ENCODE data around the gene CYP3A4.
"Not testable (repeated sequence)": the region's sequence is repeated elsewhere in the genome, so short reads cannot be mapped to it uniquely, and the experiment has no call there.

CYP3A4 gene

GRCh38 chr7:99748846-99749579 is 35.0 kb downstream of the CYP3A4 start:
- H3K4me1 ChIP-seq = no peaks in the 10 kb centered on the region
- H3K36me3 ChIP-seq = no peaks in the 10 kb centered on the region
- peaks cover 2% of the 10 kb centered on the region; the same call in 1 of the 2 replicates for H3K27me3 ChIP-seq
- DNase-seq = no peak
- TF ChIP-seq CTCF (IDR thresholded peaks at IDR 0.05; ENCODE audit: low read depth, low read length) = no peak
- no peaks in the 10 kb centered on the region for H3K9me3 ChIP-seq
- H3K4me3 ChIP-seq (ENCODE audit: low read depth, low read length) = no peak overlapping the region

- not testable (repeated sequence) for H3K27me3 ChIP-seq; H3K36me3 ChIP-seq; H3K4me1 ChIP-seq; H3K4me3 ChIP-seq (ENCODE audit: low read depth, low read length); DNase-seq; H3K9me3 ChIP-seq
Measured at GRCh38 chr7:99746915-99747314, 37.1 kb downstream of the CYP3A4 start.

DNA sequence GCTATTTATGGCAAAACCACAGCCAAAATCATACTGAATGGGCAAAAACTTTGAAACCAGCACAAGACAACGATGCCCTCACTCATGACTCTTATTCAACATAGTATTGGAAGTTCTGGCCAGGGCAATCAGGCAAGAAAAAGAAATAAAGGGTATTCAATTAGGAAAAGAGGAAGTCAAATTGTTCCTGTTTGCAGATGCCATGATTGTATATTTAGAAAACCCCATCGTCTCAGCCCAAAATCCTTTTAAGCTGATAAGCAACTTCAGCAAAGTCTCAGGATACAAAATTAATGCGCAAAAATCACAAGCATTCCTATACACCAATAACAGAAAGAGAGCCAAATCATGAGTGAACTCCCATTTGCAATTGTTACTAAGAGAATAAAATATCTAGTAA is 38.6 kb downstream of the CYP3A4 start:
- H3K4me3 ChIP-seq (ENCODE audit: low read depth, low read length); H3K9me3 ChIP-seq; H3K4me1 ChIP-seq; H3K36me3 ChIP-seq; H3K27me3 ChIP-seq; DNase-seq: not testable (repeated sequence)

GRCh38 chr7:99742737-99743394 is 41.1 kb downstream of the CYP3A4 start:
- Histone ChIP-seq H3K4me3 (ENCODE audit: low read depth, low read length) (no peak overlapping the region), H3K4me1 (no peaks in the 10 kb centered on the region), H3K36me3 (no peaks in the 10 kb centered on the region), H3K27me3 (no peaks in the 10 kb centered on the region), H3K9me3 (no peaks in the 10 kb centered on the region)
- no peak for TF ChIP-seq CTCF (IDR thresholded peaks at IDR 0.05; ENCODE audit: low read depth, low read length)
- DNase-seq = no peak

DNA sequence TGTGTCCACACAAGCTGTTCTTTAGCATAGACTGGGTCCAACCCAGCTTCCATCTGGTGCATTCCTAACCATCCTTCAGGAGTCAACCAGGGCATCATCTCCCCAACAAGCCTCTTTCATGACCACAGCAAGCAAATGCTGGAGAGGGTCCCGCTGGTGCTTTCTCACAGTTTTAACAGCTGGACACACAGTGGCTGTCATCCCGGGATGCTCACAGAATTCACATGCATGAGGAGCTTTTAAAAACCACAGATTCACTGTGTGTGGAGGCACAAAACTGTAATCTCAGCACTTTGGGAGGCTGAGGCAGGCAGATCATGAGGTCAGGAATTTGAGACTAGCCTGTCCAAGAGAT is 42.6 kb downstream of the CYP3A4 start:
- H3K4me3 ChIP-seq (ENCODE audit: low read depth, low read length) = no peak overlapping the region
- no peaks in the 10 kb centered on the region for H3K9me3 ChIP-seq
- H3K36me3 ChIP-seq = no peaks in the 10 kb centered on the region
- H3K27me3 ChIP-seq = no peaks in the 10 kb centered on the region
- TF ChIP-seq CTCF (IDR thresholded peaks at IDR 0.05; ENCODE audit: low read depth, low read length) = no peak
- H3K4me1 ChIP-seq = no peaks in the 10 kb centered on the region
- no peak for DNase-seq

- no peaks in the 10 kb centered on the region for H3K9me3 ChIP-seq
- no peaks in the 10 kb centered on the region for H3K27me3 ChIP-seq
- no peak for TF ChIP-seq CTCF (IDR thresholded peaks at IDR 0.05; ENCODE audit: low read depth, low read length)
- no peak for DNase-seq
- H3K36me3 ChIP-seq = no peaks in the 10 kb centered on the region
- H3K4me3 ChIP-seq (ENCODE audit: low read depth, low read length) = no peak overlapping the region
- H3K4me1 ChIP-seq = no peaks in the 10 kb centered on the region
Measured at GRCh38 chr7:99740573-99741440, 43.2 kb downstream of the CYP3A4 start.
